Tibial artery (tissue), 4 donors: Measurements from ENCODE around the gene CELA3A.

Experiments
- DNase-seq, 2 donors: peaks; one replicate each; pipeline ENCODE4 v3.0.0-alpha.2; 2019
- H3K27ac ChIP-seq, 2 donors: fragments of 200-600 bp; sonication (generic) in 1 of 2; 1 replicate in 1 of 2; 2 replicates in 1 of 2; pipeline ENCODE4 v1.5.1; 2018 to 2019; ENCODE audit warnings: mild to moderate bottlenecking in 1 of 2
- H3K27me3 ChIP-seq, 2 donors: fragments of 200-600 bp; sonication (generic) in 1 of 2; one replicate each; pipeline versions ENCODE4 v1.5.1 to v1.6.0; 2016 to 2019
- H3K36me3 ChIP-seq, 3 donors: fragments of 200-600 bp; sonication (generic) in 2 of 3; one replicate each; pipeline ENCODE4 v1.5.1; 2016 to 2019; ENCODE audit warnings: mild to moderate bottlenecking in 2 of 3
- H3K4me1 ChIP-seq, 4 donors: fragments of 200-600 bp; sonication (generic) in 2 of 4; 1 replicate in 3 of 4; 2 replicates in 1 of 4; pipeline ENCODE4 v1.5.1; 2016 to 2019
- H3K4me3 ChIP-seq, 2 donors: fragments of 200-600 bp; sonication (generic) in 1 of 2; 1 replicate in 1 of 2; 2 replicates in 1 of 2; pipeline ENCODE4 v1.5.1; 2018 to 2019; ENCODE audit warnings: mild to moderate bottlenecking in 2 of 2
- H3K9me3 ChIP-seq, 3 donors: fragments of 200-600 bp; sonication (generic) in 1 of 3; one replicate each; pipeline ENCODE4 v1.5.1; 2016 to 2019
- CTCF ChIP-seq, 2 experiments: fragments of 200-600 bp in 1 of 2; fragments of 450-650 bp in 1 of 2; IDR thresholded peaks; one replicate each; pipeline ENCODE4 v1.5.1; 2017 to 2019; ENCODE audit warnings: antibody characterized with exemption in 2 of 2, mild to moderate bottlenecking in 1 of 2, moderate library complexity in 1 of 2
- intact Hi-C: fragments of 100-400 bp; cut with DNase I; formaldehyde crosslinking; loops from one replicate; pipeline ENCODE4 v1.15.0; 2023; ENCODE audit warnings: low total_unique reads

CELA3A gene

GRCh38 chr1:22052115-22053016 is 50.9 kb downstream of the CELA3A start, which contains the start of gene CDC42:
Gene CDC42 (plus strand): TSS chr1:22052709. CDS start chr1:22078479, 25,770 bp downstream.
- Histone ChIP-seq H3K27me3 (no peaks in the 10 kb centered on the region), H3K9me3 (no peaks in the 10 kb centered on the region), H3K36me3 (peaks cover 0 to 4% (median 0%) of the 10 kb centered on the region in 3 donors), H3K4me1 (peaks cover 0 to 39% (median 32%) of the 10 kb centered on the region in 4 donors), H3K27ac (peak within 1 kb of the TSS; percentile 92 to 100), H3K4me3 (peak within 1 kb of the TSS; percentile 94 to 96)
- intact Hi-C loops: no loop called here
- no peak for TF ChIP-seq CTCF (IDR thresholded peaks at IDR 0.05)
- DNase-seq: peak; percentile 97 to 98

DNA sequence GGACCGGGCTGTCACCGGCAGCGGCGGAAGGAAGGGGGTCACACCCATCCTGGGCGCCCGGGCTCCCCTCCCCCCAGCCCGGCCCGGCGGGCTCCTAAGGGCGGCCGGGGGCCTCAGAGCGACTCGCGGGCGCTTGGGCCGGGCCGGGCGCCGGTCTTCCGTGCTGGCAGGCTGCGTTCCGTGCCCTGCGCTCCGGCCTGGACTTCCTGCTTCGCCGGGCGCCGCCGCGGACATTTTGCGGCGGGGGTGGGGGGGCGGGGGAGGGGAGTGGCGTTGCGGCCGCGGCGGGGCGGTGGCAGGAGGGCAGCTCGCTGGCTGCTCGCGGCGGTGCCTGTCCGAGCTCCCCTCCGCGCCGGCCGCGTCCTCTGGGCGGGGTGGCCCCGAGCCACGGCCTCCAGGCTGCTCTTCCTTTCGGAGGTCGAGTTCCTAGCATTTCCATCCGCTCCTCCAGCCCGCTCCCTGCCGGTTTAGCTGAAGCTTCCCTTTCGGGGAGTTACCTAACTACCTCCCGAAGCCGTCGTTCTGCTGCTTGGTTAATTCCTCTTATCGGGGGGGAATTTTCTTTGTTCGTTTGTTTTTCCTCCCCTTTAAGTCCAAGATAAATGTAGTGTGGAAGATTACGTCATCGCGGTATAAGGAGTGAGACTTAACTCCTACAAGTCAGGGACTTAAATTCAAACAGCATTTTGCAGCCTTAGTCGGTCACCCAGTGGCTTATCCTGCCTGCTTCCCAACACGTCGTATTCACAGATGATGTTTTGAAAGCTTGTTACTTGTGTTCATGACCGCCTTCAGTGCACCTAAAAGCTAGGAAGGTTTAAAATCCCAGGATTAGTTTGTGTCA is 51.8 kb downstream of the CELA3A start:
- H3K4me1 ChIP-seq: peaks cover 0 to 47% (median 41%) of the 10 kb centered on the region in 4 donors
- peaks cover 0 to 4% (median 0%) of the 10 kb centered on the region in 3 donors for H3K36me3 ChIP-seq
- TF ChIP-seq CTCF (IDR thresholded peaks at IDR 0.05): no peak
- peak overlapping the region; percentile 94 to 96 for H3K4me3 ChIP-seq
- DNase-seq: peak; percentile 42 to 80
- H3K27ac ChIP-seq: peak overlapping the region; percentile 92 to 100
- no peaks in the 10 kb centered on the region for H3K9me3 ChIP-seq
- no peaks in the 10 kb centered on the region for H3K27me3 ChIP-seq
- intact Hi-C loops: no loop called here

DNA sequence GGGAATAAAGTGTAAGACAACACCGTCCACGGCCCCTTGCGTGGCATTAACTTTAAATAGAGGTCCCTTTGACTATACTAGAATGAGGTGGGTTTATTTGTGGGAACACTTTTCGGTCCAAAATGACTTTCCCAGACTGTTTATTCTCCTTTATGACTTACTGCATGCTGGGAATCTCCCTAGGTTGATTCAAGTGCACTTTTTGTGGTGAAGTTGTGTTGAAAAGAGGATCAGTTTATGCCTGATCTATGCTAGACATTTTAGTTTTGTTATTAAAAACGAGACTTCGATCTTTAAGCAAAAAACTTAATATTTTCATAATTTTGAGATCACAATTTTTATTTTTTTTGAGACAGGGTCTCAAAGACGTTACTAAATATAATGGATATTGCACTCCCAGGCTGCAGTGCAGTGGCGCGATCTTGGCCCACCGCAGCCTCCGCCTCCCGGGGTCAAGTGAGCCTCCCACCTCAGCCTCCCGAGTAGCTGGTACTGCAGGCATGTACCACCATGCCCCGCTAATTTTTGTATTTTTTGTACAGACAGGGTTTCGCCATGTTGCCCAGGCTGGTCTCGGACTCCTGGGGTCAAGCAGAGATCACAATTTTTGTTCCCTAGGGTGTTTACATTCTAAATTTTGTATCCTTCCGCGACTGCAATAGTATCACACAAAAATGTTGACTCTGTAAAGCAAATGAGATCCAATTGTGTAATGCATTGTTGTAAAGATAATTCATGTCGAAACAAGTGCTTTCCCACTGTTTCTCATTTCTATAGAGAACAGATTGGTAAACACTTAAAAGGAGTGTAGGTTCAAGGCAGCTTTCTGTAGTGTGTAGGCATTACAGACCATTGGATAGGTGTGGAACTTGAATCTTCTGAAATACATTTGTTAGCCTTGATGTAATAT is 52.7 kb downstream of the CELA3A start:
- H3K27me3 ChIP-seq: no peaks in the 10 kb centered on the region
- H3K36me3 ChIP-seq: peaks cover 0 to 7% (median 4%) of the 10 kb centered on the region in 3 donors
- DNase-seq: no peak
- intact Hi-C loops: no loop called here
- H3K4me3 ChIP-seq: peak overlapping the region; percentile 94 to 96
- TF ChIP-seq CTCF (IDR thresholded peaks at IDR 0.05): no peak
- peaks cover 0 to 56% (median 49%) of the 10 kb centered on the region in 4 donors for H3K4me1 ChIP-seq
- no peaks in the 10 kb centered on the region for H3K9me3 ChIP-seq
- peak overlapping the region; percentile 92 to 100 for H3K27ac ChIP-seq

DNA sequence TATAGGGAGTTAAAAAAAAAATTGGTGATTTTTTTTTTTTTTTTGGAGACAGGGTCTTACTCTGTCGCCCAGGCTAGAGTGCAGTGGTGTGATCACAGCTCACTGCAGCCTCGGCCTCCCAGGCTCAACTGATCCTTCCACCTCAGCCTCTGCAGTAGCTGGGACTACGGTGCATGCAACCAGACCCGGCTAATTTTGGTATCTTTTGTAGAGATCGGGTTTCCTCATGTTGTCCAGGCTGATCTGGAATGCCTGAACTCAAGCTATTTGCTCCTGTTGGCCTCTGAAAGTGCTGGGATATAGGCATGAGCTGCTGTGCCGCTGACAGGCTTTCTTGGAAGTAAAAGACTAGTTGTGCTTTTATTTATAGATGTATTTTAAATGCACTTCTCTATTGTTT is 54.0 kb downstream of the CELA3A start:
- TF ChIP-seq CTCF (IDR thresholded peaks at IDR 0.05): no peak
- DNase-seq: no peak
- H3K9me3 ChIP-seq: no peaks in the 10 kb centered on the region

More for the DNA sequence above, 54.0 kb downstream of the CELA3A start:
- intact Hi-C loops: no loop called here
- peak overlapping the region in 1 of 2 donors; percentile 29 for H3K27ac ChIP-seq
- no peaks in the 10 kb centered on the region for H3K27me3 ChIP-seq
- H3K36me3 ChIP-seq: peaks cover 0 to 7% (median 4%) of the 10 kb centered on the region in 3 donors
- peak overlapping the region in 1 of 2 donors; percentile 2 for H3K4me3 ChIP-seq
- peaks cover 0 to 66% (median 54%) of the 10 kb centered on the region in 4 donors for H3K4me1 ChIP-seq
